ENCODE measurements around the gene ZNF613.
A peak's percentile ranks its signal among the peaks of the same experiment; 100 is the strongest.
"Not testable (repeated sequence)": the region's sequence is repeated elsewhere in the genome, so short reads cannot be mapped to it uniquely, and the experiment has no call there.

Gene ZNF613
- total RNA-seq = 10.2 to 19.0 reads per million in 2 experiments

GRCh38 chr19:51926784-51927741 is at the start of gene ZNF613:
TSS of gene ZNF613 (plus strand) at chr19:51927472. CDS start at chr19:51936221, 8,749 bp downstream.
- DNase-seq (ENCODE audit: low read depth) = peak; percentile 69

- no peak for DNase-seq (ENCODE audit: low read depth)
These were observed 44.8 kb upstream of the ZNF613 start for GRCh38 chr19:51882518-51882917.

- DNase-seq (ENCODE audit: low read depth) = no peak
These were observed 42.6 kb upstream of the ZNF613 start for GRCh38 chr19:51884713-51885112.

- peak; percentile 60 for DNase-seq (ENCODE audit: low read depth)
These were observed 39.5 kb upstream of the ZNF613 start, which contains the start of gene ZNF577 for GRCh38 chr19:51887522-51888498. TSS of gene ZNF577 (minus strand) at chr19:51887951. CDS start at chr19:51880382, 7,569 bp downstream.

DNA sequence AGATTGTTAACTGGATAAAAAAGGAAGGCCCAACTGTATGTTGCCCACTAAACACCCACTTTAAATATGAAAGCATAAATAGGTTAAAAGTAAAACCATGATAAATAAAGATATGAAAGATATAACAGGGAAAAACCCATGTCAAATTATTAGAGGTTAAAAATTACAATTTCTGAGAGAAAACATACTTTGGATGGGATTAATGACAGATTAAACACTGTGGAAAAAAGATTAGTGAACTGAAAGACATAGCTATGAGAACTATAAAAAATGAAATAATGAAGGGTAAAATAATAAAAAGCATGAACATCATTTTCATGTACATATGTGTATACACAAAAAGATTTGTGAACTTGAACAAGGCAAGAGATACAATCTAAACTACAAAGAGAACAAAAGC is 37.3 kb upstream of the ZNF613 start:
- DNase-seq (ENCODE audit: low read depth) = no peak

DNA sequence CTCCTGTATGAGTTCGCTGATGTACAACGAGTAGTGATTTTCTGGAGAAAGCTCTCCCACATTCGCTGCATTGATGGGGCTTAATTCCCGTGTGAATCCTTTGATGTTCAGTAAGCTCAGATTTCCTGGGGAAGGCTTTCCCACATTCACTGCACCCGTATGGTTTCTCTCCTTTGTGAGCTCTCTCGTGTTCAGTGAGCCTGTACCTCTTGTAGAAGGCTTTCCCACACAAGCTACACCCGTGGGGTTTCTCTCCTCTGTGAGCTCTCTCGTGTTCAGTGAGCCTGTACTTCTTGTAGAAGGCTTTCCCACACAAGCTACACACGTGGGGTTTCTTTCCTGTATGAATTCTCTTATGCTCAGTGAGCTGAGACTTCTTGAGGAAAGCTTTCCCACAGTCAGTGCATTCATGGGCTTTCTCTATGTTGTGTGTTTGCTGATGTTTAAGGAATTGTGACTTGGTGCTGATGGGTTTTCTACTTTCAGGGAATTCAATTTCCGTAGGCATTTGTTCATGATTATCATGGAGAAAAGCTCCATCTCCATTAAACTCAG is 36.0 kb upstream of the ZNF613 start:
- DNase-seq (ENCODE audit: low read depth) = no peak

GRCh38 chr19:51901860-51902259 is 25.4 kb upstream of the ZNF613 start:
- DNase-seq (ENCODE audit: low read depth) = no peak

- no peak for DNase-seq (ENCODE audit: low read depth)
These were observed 24.1 kb upstream of the ZNF613 start for GRCh38 chr19:51903192-51903591.

- peak; percentile 57 for DNase-seq (ENCODE audit: low read depth)
These were observed 22.7 kb upstream of the ZNF613 start, which contains the start of gene ZNF649 for GRCh38 chr19:51904331-51905165. TSS of gene ZNF649 (minus strand) at chr19:51905017. CDS start at chr19:51900107, 4,910 bp downstream.

- DNase-seq (ENCODE audit: low read depth) = no peak
These were observed 22.1 kb upstream of the ZNF613 start for GRCh38 chr19:51905206-51905605.

DNA sequence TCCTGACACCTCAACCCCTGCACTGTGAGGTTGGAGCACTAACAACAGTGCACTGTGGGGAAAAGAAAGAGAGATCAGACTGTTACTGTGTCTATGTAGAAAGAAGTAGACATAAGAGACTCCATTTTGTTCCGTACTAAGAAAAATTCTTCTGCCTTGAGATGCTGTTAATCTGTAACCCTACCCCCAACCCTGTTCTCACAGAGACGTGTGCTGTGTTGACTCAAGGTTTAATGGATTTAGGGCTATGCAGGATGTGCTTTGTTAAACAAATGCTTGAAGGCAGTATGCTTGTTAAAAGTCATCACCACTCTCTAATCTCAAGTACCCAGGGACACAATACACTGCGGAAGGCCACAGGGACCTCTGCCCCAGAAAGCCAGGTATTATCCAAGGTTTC is 21.6 kb upstream of the ZNF613 start:
- not testable (repeated sequence) for DNase-seq (ENCODE audit: low read depth)

GRCh38 chr19:51906108-51906507 is 21.2 kb upstream of the ZNF613 start:
- DNase-seq (ENCODE audit: low read depth) = not testable (repeated sequence)

DNA sequence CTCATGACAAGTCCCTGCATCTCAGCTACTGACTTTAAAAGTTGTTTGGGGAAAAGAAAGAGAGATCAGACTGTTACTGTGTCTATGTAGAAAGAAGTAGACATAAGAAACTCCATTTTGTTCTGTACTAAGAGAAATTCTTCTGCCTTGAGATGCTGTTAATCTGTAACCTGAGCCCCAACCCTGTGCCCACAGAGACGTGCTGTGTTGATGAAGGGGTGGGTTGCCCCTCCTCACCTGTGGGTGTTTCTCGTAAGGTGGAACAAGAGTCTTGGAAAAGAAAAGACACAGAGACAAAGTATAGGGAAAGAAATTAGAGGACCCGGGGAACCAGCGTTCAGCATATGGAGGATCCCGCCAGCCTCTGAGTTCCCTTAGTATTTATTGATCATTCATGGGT is 19.3 kb upstream of the ZNF613 start:
- DNase-seq (ENCODE audit: low read depth) = not testable (repeated sequence)

DNA sequence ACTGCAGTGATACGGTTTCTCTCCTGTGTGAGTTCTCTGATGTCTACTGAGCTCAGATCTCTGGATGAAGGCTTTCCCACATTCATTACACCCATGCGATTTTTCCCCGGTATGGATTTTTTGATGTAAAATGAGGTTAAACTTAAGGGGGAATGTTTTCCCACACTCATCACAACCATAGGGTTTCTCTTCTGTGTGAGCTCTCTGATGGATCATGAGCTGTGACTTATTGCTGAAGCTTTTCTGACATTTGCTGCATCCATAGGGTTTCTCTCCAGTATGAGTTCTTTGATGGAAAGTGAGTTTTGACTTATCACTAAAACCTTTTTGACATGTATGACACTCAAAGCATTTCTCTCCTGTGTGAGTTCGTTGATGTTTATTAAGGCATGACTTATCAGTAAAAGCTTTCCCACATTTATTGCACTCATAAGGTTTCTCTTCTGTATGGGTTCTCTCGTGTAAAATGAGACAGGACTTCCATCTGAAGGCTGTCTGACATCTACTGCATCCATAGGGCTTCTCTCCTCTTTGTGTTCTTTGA is 11.9 kb upstream of the ZNF613 start:
- DNase-seq (ENCODE audit: low read depth) = no peak

DNA sequence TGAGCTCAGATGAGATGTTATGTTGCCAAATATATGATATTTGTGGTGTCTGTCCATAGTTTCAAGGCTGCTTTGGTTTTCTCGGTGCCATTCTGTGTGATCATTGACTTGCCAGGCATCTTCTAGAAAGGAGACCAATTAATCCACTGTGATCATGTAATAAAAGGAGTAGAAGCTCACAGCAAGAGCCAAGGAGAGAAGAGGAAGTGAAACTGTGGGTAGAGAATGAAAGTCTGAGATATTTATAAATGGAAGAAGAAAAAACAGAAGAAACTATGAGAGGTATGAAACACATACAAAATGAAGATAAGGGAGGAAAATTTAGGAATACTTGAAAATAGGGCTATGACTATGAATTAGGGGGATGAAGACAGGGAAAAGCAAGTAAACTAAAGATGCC is 11.1 kb upstream of the ZNF613 start:
- no peak for DNase-seq (ENCODE audit: low read depth)

- no peak for DNase-seq (ENCODE audit: low read depth)
These were observed 7.7 kb upstream of the ZNF613 start for GRCh38 chr19:51919606-51920005.

- DNase-seq (ENCODE audit: low read depth) = no peak
These were observed 5.3 kb upstream of the ZNF613 start for GRCh38 chr19:51921949-51922348.

DNA sequence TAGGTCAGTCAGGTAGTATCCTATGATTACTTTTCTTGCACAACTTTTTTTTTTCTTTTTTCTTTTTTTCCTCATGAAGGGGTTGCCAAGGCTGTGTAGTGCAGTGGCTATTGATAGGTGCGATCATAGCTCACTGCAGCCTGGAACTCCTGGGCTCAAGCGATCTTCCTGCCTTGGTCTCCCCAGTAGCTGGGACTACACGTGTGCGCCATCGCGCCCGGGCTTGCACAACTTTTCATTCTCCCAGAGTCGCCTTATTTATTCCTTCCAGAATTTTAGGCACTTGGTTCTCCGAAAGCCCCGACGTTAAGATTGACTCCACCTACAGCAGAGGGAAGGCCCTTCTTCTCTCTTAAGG is 867 bp upstream of the ZNF613 start:
- DNase-seq (ENCODE audit: low read depth) = no peak

GRCh38 chr19:51927859-51928258 is 587 bp downstream of the ZNF613 start:
- no peak for DNase-seq (ENCODE audit: low read depth)

DNA sequence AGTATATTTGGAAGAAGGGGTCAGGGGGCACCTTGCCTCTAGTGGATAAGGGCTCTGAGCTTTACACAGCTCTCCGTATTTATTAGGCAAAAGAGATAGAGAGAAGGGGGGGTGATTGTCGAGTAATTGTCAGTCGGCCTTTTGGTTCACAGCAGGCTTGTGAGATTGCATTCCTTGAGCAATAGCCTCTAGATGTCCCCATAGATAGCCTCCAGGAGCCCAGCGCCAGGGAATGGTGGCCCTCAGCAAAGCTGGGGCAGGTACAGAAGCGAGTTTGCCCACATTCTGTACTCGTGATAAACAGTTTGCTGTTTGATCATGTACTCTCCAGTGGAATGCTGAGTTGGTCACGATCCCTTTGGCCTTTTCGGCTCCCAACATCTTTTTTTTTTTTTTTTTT is 4.6 kb downstream of the ZNF613 start:
- no peak for DNase-seq (ENCODE audit: low read depth)

- no peak for DNase-seq (ENCODE audit: low read depth)
These were observed 11.7 kb downstream of the ZNF613 start for GRCh38 chr19:51938936-51939335.
